ENCODE data around the gene REV3L.

GRCh38 chr6:111342913-111343312 is 140.1 kb downstream of the REV3L start:
- TF ChIP-seq CTCF (IDR thresholded peaks at IDR 0.05; ENCODE audit: low read depth, low read length) (no peak), POLR2A (IDR thresholded peaks at IDR 0.05; ENCODE audit: extremely low read depth, insufficient read length) (no peak)
